ENCODE data around the gene RPP38. TPM values are rescaled to one million over a fixed set of nuclear protein-coding genes. Genes with fewer than 3 reads are reported as not detected.

Gene RPP38
- total and polyA plus RNA-seq, 2 of the 8 experiments (the other 6 are each of a cell fraction or from before 2014, with no cell fraction given), result 20.8 to 23.3 TPM

- no peak for TF ChIP-seq CHD7 (IDR thresholded peaks at IDR 0.05; ENCODE audit: insufficient replicate concordance, low read length)
- no peak for TF ChIP-seq RXRA (IDR thresholded peaks at IDR 0.05; ENCODE audit: insufficient read depth, low read depth, low read length)
- no peak for TF ChIP-seq POLR2AphosphoS5 (IDR thresholded peaks at IDR 0.05; ENCODE audit: low read depth, low read length)
- no peak for TF ChIP-seq EP300 (IDR thresholded peaks at IDR 0.05; ENCODE audit: borderline replicate concordance in 1 of 2, low read depth in 2 of 2, low read length in 2 of 2)
- TF ChIP-seq ATF3 (IDR thresholded peaks at IDR 0.05; ENCODE audit: insufficient read depth, low read depth, low read length), result no peak
- no peak for TF ChIP-seq ZNF274 (IDR thresholded peaks at IDR 0.05; ENCODE audit: borderline replicate concordance, extremely low read depth, low read length)
- no peak for TF ChIP-seq ATF2 (IDR thresholded peaks at IDR 0.05; ENCODE audit: low read length)
- no peak for TF ChIP-seq CTBP2 (IDR thresholded peaks at IDR 0.05; ENCODE audit: borderline replicate concordance, insufficient read depth, insufficient read length, low read length)
These were observed 4.2 kb upstream of the RPP38 start (continued) for GRCh38 chr10:15092855-15093408.
